Measurements from ENCODE around the gene SRF. TPM values are rescaled to one million over a fixed set of nuclear protein-coding genes. Genes with fewer than 3 reads are reported as not detected.

SRF gene
- total RNA-seq, 2 experiments from 2014 or later = 34.4 to 36.0 TPM

DNA sequence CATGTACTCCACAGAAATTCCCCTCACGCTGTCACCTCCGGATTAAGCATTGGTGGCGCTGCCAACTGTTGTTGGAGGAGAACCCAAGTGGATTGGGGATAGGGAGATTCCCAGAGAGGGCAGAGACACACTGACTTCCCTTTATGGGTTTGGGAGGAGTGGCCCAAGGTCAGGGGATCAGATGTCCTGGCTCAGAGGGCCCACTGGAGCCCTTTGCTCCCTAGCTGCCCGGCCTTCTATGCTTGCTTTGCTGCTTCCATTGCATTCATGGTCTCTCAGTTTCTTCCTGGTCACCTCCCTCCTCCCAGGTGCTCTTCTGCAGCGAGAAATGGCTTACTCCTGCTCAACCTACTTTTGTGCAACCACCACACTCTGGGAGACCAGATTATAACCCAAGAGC is 25.3 kb downstream of the SRF start:
- Mint-ChIP-seq H3K9me3 (no peaks in the 10 kb centered on the region), H3K4me1 (no peaks in the 10 kb centered on the region), H3K27me3 (no peaks in the 10 kb centered on the region), H3K4me3 (no peak overlapping the region), H3K27ac (no peak overlapping the region), H3K36me3 (peaks cover 4% of the 10 kb centered on the region)
- ATAC-seq (ENCODE audit: low read depth) (no peak), DNase-seq (peak; percentile 1)
- POLR2A ChIA-PET = no interaction called here

DNA sequence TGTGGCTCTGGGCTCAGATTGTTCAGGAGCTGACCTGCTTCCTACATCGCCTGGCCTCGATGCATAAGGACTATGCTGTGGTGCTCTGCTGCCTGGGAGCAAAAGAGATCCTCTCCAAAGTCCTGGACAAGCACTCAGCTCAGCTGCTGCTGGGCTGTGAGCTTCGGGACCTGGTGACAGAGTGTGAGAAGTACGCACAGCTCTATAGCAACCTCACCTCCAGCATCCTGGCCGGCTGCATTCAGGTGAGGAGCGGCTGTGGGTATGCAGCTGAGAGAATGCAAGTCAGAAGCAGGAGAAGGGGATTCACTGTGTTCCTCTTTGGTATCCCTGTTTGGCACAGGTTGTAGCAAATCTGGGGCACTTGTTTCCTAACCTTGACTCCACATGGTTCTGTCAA is 28.8 kb downstream of the SRF start:
- H3K27me3 Mint-ChIP-seq = no peaks in the 10 kb centered on the region
- H3K4me3 Mint-ChIP-seq = no peak overlapping the region
- H3K36me3 Mint-ChIP-seq = peaks cover 4% of the 10 kb centered on the region
- POLR2A ChIA-PET = interaction anchor here (0.9 kb wide), 1 partner anchor 18 kb away, joined by 3 read pairs; the partner anchor contains the start of gene CUL9
- H3K9me3 Mint-ChIP-seq = no peaks in the 10 kb centered on the region
- H3K27ac Mint-ChIP-seq = no peak overlapping the region
- H3K4me1 Mint-ChIP-seq = no peaks in the 10 kb centered on the region
- DNase-seq (peak; percentile 19), ATAC-seq (ENCODE audit: low read depth) (no peak)

DNA sequence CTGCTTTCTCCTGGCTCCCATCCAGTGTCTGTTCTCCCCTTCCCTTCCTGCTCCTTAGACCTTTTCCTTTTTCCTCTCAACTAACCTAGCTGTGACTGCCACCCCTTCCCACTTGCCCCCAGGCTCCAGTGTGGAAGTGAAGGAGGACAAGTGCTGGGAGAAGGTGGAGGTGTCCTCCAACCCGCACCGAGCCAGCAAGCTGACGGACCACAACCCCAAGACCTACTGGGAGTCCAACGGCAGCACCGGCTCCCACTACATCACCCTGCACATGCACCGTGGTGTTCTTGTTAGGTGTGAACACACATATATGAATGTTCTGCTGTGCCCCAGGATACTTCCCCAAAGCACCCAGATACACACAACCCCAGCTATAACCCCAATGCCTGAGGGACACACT is 29.5 kb downstream of the SRF start:
- DNase-seq (peak; percentile 22), ATAC-seq (ENCODE audit: low read depth) (no peak)
- H3K4me1 Mint-ChIP-seq = no peaks in the 10 kb centered on the region
- POLR2A ChIA-PET = interaction anchor here (0.6 to 2.0 kb wide), 4 partner anchors 12 to 26 kb away, joined by 3 to 5 read pairs (median 4); partner anchors contain the start of gene CUL9
- no peaks in the 10 kb centered on the region for H3K27me3 Mint-ChIP-seq
- no peak overlapping the region for H3K27ac Mint-ChIP-seq
- H3K4me3 Mint-ChIP-seq = no peak overlapping the region
- H3K9me3 Mint-ChIP-seq = no peaks in the 10 kb centered on the region
- peaks cover 4% of the 10 kb centered on the region for H3K36me3 Mint-ChIP-seq

GRCh38 chr6:43202451-43202850 is 31.4 kb downstream of the SRF start:
- no peaks in the 10 kb centered on the region for H3K27me3 Mint-ChIP-seq
- H3K4me3 Mint-ChIP-seq = no peak overlapping the region
- ATAC-seq (ENCODE audit: low read depth) (no peak), DNase-seq (no peak)
- H3K27ac Mint-ChIP-seq = no peak overlapping the region
- no peaks in the 10 kb centered on the region for H3K4me1 Mint-ChIP-seq
- peaks cover 6% of the 10 kb centered on the region for H3K36me3 Mint-ChIP-seq
- no peaks in the 10 kb centered on the region for H3K9me3 Mint-ChIP-seq
- POLR2A ChIA-PET = interaction anchor here (2.0 kb wide), 1 partner anchor 28 kb away, joined by 5 read pairs; no protein-coding TSS in a partner anchor

- Mint-ChIP-seq H3K27me3 (no peaks in the 10 kb centered on the region), H3K27ac (no peak overlapping the region), H3K4me1 (no peaks in the 10 kb centered on the region), H3K4me3 (no peak overlapping the region), H3K9me3 (no peaks in the 10 kb centered on the region), H3K36me3 (peaks cover 6% of the 10 kb centered on the region)
- POLR2A ChIA-PET = no interaction called here
- no peak for ATAC-seq (ENCODE audit: low read depth)
- peak; percentile 20 for DNase-seq
These were observed 32.1 kb downstream of the SRF start for GRCh38 chr6:43203029-43203717.

DNA sequence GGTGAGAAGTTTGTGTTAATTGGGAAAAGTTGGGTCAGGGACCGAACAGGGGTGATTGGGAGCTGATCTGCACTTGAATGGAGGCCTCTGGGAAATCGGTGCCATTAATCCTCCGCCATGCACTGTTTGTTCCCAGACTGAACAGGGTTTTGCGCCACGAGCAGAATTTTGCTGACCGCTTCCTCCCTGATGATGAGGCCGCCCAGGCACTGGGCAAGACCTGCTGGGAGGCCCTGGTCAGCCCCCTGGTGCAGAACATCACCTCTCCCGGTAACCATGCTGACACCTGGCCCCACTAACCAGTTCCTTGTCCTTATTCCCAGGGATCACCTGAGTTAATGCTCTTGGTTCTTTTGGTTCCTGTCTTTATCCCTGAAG is 32.6 kb downstream of the SRF start:
- ATAC-seq (ENCODE audit: low read depth) = no peak
- Mint-ChIP-seq H3K27me3 (no peaks in the 10 kb centered on the region), H3K36me3 (peaks cover 6% of the 10 kb centered on the region), H3K4me3 (no peak overlapping the region), H3K27ac (no peak overlapping the region), H3K4me1 (no peaks in the 10 kb centered on the region), H3K9me3 (no peaks in the 10 kb centered on the region)
- peak; percentile 4 for DNase-seq
- POLR2A ChIA-PET = no interaction called here

GRCh38 chr6:43204271-43205105 is 33.4 kb downstream of the SRF start:
- H3K27ac Mint-ChIP-seq = no peak overlapping the region
- no peaks in the 10 kb centered on the region for H3K27me3 Mint-ChIP-seq
- POLR2A ChIA-PET = no interaction called here
- peak; percentile 22 for DNase-seq
- H3K4me1 Mint-ChIP-seq = no peaks in the 10 kb centered on the region
- H3K36me3 Mint-ChIP-seq = peaks cover 6% of the 10 kb centered on the region
- H3K4me3 Mint-ChIP-seq = no peak overlapping the region
- no peak for ATAC-seq (ENCODE audit: low read depth)
- no peaks in the 10 kb centered on the region for H3K9me3 Mint-ChIP-seq

GRCh38 chr6:43205849-43206248 is 34.8 kb downstream of the SRF start:
- H3K36me3 Mint-ChIP-seq = peaks cover 6% of the 10 kb centered on the region
- H3K27ac Mint-ChIP-seq = peak overlapping the region; percentile 35
- ATAC-seq (ENCODE audit: low read depth) = no peak

DNA sequence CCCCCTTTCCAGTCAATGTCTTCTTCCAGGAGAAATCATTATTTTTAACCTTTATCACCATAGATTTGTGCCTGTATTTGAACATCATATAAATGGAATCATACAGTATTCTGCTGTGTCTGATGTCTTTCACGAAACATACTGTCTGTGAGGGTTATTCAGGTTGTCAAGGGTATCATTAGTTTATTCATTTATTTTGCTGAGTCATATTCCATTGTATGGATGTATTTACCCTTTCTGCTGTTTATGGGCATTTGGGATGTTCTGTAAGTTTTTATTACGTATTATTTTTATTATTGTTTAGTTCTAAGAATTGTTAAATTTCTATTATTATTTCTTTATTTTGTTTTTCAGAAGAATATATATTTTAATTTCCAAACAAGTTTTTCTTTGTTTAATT is 36.2 kb downstream of the SRF start:
- Mint-ChIP-seq H3K36me3 (peaks cover 9% of the 10 kb centered on the region), H3K27me3 (no peaks in the 10 kb centered on the region), H3K4me3 (no peak overlapping the region), H3K27ac (no peak overlapping the region), H3K4me1 (no peaks in the 10 kb centered on the region), H3K9me3 (no peaks in the 10 kb centered on the region)
- POLR2A ChIA-PET = no interaction called here
- ATAC-seq (ENCODE audit: low read depth) = no peak
- DNase-seq = no peak

More at GRCh38 chr6:43205849-43206248, 34.8 kb downstream of the SRF start:
- no peaks in the 10 kb centered on the region for H3K27me3 Mint-ChIP-seq
- H3K4me1 Mint-ChIP-seq = no peaks in the 10 kb centered on the region
- no peak overlapping the region for H3K4me3 Mint-ChIP-seq
- peak; percentile 24 for DNase-seq
- POLR2A ChIA-PET = no interaction called here
- H3K9me3 Mint-ChIP-seq = no peaks in the 10 kb centered on the region

GRCh38 chr6:43211955-43212354 is 40.9 kb downstream of the SRF start:
- POLR2A ChIA-PET = interaction anchor here (0.8 to 1.4 kb wide), 2 partner anchors 11 to 12 kb away, joined by 4 read pairs; no protein-coding TSS in a partner anchor
- H3K36me3 Mint-ChIP-seq = peaks cover 12% of the 10 kb centered on the region
- H3K27me3 Mint-ChIP-seq = no peaks in the 10 kb centered on the region
- no peaks in the 10 kb centered on the region for H3K9me3 Mint-ChIP-seq
- no peak overlapping the region for H3K27ac Mint-ChIP-seq
- no peak for ATAC-seq (ENCODE audit: low read depth)
- no peak for DNase-seq
- no peaks in the 10 kb centered on the region for H3K4me1 Mint-ChIP-seq
- H3K4me3 Mint-ChIP-seq = no peak overlapping the region

DNA sequence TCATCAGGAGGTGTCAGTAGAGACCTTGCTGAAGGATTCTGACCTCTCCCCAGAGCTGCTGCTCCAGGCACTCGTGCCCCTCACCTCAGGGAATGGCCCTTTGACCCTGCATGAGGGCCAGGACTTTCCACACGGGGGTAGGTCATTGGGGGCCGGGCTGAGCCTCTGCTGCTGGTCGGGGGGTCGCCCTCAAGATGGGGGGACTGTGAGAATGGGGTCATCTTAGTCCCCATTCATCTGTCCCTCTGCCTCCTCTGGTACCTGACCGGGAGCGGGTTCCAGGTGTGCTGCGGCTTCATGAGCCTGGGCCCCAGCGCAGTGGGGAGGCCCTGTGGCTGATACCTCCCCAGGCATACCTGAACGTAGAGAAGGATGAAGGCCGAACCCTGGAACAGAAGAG is 42.4 kb downstream of the SRF start:
- peaks cover 2% of the 10 kb centered on the region for H3K4me1 Mint-ChIP-seq
- ATAC-seq (ENCODE audit: low read depth) (no peak), DNase-seq (peak; percentile 20)
- H3K9me3 Mint-ChIP-seq = no peaks in the 10 kb centered on the region
- H3K27me3 Mint-ChIP-seq = no peaks in the 10 kb centered on the region
- no peak overlapping the region for H3K4me3 Mint-ChIP-seq
- POLR2A ChIA-PET = interaction anchor here (2.8 kb wide), 1 partner anchor 11 kb away, joined by 9 read pairs; no protein-coding TSS in a partner anchor
- H3K36me3 Mint-ChIP-seq = peaks cover 10% of the 10 kb centered on the region
- H3K27ac Mint-ChIP-seq = no peak overlapping the region

GRCh38 chr6:43215066-43215465 is 44.0 kb downstream of the SRF start:
- Mint-ChIP-seq H3K9me3 (no peaks in the 10 kb centered on the region), H3K27ac (no peak overlapping the region), H3K27me3 (no peaks in the 10 kb centered on the region), H3K4me3 (no peak overlapping the region), H3K4me1 (peaks cover 2% of the 10 kb centered on the region), H3K36me3 (peaks cover 15% of the 10 kb centered on the region)
- POLR2A ChIA-PET = interaction anchor here (2.8 kb wide), 1 partner anchor 9 kb away, joined by 9 read pairs; no protein-coding TSS in a partner anchor
- no peak for ATAC-seq (ENCODE audit: low read depth)
- DNase-seq = peak; percentile 5

GRCh38 chr6:43216200-43216599 is 45.1 kb downstream of the SRF start:
- H3K27me3 Mint-ChIP-seq = no peaks in the 10 kb centered on the region
- POLR2A ChIA-PET = interaction anchor here (2.8 kb wide), 1 partner anchor 8 kb away, joined by 9 read pairs; no protein-coding TSS in a partner anchor
- no peak overlapping the region for H3K27ac Mint-ChIP-seq
- peaks cover 19% of the 10 kb centered on the region for H3K36me3 Mint-ChIP-seq
- H3K4me1 Mint-ChIP-seq = peaks cover 2% of the 10 kb centered on the region
- ATAC-seq (ENCODE audit: low read depth) (no peak), DNase-seq (no peak)
- no peaks in the 10 kb centered on the region for H3K9me3 Mint-ChIP-seq
- H3K4me3 Mint-ChIP-seq = no peak overlapping the region
